Stimulated activated CD8-positive, alpha-beta memory T cell treated with anti-CD3 and anti-CD28 coated beads, Interleukin-12 subunit alpha, Interleukin-12 subunit beta, amount 100 ng/mL, for 1 hour (primary cell): ENCODE results near the gene SCG5.

Experiments used
- DNase-seq: peaks from one replicate; pipeline ENCODE4 v3.0.0-alpha.2; 2020; ENCODE audit warnings: low read depth

SCG5 gene

GRCh38 chr15:32723171-32723948, 81.8 kb downstream of the SCG5 start:
- no peak for DNase-seq

- no peak for DNase-seq
Observed at GRCh38 chr15:32729700-32730395, 88.3 kb downstream of the SCG5 start.

GRCh38 chr15:32730677-32731654, 89.5 kb downstream of the SCG5 start:
- no peak for DNase-seq

GRCh38 chr15:32732574-32733157, 91.2 kb downstream of the SCG5 start:
- DNase-seq = no peak

GRCh38 chr15:32733281-32733680, 91.8 kb downstream of the SCG5 start:
- no peak for DNase-seq

GRCh38 chr15:32735989-32736700, 94.6 kb downstream of the SCG5 start:
- DNase-seq = no peak

GRCh38 chr15:32736701-32737061, 95.2 kb downstream of the SCG5 start:
- DNase-seq = no peak

- no peak for DNase-seq
Observed at GRCh38 chr15:32737304-32737703, 95.8 kb downstream of the SCG5 start.

GRCh38 chr15:32738666-32739065, 97.2 kb downstream of the SCG5 start:
- DNase-seq = no peak

GRCh38 chr15:32739522-32740063, 98.1 kb downstream of the SCG5 start:
- no peak for DNase-seq

- DNase-seq = no peak
Observed at GRCh38 chr15:32743411-32744140, 102.1 kb downstream of the SCG5 start.

GRCh38 chr15:32746116-32746857, 104.8 kb downstream of the SCG5 start:
- no peak for DNase-seq
